ENCODE data around the gene GNAL. TPM values are rescaled to one million over a fixed set of nuclear protein-coding genes. Genes with fewer than 3 reads are reported as not detected.

Gene GNAL
- total RNA-seq, 1 experiment from 2014 or later: 8.6 TPM

DNA sequence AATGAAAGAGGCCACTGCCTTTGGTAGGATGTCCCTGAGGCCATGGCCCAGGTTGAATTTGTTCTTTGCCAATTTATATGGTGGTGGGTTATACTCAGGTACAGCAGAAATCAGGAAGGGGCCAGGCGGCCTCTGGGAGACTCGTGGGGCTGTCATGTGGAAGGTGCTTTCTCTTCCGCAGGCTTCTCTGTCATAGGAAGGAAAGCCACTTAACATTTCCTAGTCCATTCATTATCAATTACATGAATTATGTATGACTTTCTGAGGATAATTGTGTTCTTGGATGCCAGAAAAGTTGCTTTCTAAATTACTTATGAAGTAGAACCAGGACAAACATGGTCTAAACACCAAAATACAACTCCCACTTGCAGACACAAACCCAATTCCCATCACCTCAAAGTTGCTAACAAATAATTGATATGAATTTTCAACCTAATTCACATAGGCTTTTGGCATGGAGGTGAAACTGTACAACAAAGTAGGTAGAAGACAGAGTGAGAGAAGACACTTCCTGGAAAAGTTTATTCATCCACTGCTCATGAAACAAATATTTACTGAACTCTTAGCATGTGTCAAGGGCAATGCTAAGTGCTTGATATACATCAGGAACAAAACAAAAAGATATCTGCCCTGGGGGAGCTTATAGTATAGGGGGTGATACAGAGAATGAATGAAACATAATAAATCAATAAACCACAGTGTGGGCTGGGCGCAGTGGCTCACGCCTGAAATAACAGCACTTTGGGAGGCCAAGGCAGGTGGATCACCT, 111.7 kb downstream of the GNAL start:
- no peak for DNase-seq (ENCODE audit: extremely low read depth, low read depth)

DNA sequence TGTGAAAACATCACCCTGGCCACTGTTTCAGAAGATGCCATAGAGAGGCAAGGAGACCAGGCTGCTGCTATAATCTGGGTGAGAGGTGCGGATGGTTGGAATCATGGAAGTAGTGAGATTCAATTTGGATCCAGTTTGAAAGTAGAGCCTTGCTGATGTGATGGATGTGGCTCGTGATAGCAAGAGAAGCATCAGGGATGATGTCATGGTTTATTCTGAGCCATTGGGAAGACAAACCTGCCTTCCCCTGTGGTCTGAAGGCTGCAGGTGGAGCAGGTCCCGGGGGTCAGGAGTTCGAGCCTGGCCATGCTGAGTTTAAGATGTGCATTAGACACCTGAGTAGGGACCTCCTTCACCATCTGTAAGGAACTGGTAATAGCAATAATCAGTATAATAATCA, 112.5 kb downstream of the GNAL start:
- no peak for DNase-seq (ENCODE audit: extremely low read depth, low read depth)

DNA sequence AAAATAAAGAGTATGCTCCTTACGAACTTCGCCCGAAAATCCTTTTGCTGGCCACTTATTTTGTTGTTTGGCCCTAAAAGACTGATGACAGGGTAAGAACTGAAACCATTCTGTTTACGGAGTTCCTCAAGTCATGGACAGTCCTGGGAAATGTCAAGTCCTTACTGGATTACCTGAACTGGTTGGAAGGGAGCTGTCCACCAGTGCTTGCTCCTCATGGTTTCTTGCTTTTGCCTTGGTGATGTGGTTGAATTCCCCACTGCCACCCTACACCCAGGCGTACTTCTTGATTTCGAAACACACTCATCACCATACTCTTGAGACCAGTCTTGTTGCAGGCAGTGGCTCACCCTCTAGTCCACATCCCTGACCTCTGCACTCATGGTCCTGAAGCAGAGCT, 113.1 kb downstream of the GNAL start:
- DNase-seq (ENCODE audit: extremely low read depth, low read depth): no peak

DNA sequence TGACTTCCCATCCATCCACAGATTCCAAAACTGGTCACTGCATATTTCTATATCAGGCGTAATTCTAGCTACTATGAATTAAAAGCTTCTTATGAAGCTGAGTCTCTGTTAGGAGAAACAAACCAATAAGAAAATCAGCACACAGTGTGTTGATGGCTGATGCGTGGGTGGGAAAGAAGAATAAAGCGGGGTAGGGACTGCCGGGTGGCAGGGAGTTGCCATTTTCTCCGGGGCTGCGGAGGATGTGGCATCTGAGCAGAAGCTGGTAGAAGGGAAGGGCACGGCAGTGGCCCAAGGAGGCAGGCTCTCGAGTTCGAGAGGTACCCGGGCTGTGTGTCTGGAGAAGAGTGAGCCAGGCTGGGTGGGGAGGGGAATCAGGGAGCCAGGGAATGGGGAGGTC, 113.5 kb downstream of the GNAL start:
- DNase-seq (ENCODE audit: extremely low read depth, low read depth): no peak

DNA sequence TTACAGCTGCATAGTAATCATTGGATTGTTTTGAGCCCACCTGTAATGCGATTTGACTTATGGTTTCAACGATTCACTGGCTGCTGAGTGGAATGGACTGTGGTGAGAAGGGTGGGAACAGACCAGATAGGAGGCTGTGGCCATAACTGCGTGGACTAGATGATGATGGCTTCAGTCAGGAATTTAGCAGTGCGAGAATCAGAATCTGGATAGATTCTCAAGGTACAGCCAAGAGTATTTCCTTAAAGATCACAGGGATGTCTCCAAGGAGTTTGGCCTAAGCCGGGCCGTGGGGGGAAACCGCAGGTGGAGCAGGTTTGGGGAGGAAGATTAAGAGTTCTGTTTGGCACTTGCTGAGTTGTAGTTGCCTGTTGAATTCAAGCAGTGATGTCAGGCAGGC, 118.2 kb downstream of the GNAL start:
- DNase-seq (ENCODE audit: extremely low read depth, low read depth): no peak

DNA sequence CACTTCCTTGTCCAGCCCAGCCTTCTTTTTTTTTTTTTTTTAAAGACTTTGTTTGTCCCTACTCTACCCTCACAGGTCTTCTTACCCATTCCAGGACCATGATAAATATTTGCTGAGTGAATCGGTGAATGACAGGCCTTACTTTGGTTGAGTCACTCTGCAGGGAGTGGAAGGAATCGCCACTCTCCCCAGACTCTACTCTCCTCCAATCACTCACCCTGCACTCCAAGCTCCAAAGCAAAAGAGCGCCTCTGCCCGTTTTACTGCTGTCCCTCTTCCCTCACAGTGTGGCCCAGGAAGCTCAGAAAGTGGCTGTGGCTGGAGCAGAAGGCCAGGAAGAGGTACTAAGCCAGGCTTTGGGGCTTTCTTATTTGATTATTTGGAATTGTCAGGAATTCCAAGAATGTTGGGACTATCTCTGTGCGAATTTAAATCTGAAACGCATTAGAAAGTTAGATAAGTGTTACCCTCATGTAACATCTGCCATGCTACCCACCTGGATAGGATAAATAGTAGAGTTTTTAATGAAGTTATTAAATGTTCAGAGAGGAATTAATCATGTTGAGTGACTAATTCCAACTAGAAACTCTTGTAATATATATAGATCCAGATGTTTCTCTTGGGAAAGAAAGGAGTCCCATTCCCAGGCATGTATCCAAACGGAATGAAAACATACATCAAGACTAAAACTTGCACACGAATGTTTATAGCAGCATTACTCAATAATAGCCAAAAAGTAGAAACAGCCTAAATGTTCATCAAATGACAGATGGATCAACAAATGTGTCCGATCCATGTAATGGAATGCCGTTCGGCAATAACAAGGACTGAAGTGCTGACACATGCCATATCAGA, 119.2 kb downstream of the GNAL start:
- peak; percentile 36 for DNase-seq (ENCODE audit: extremely low read depth, low read depth)

DNA sequence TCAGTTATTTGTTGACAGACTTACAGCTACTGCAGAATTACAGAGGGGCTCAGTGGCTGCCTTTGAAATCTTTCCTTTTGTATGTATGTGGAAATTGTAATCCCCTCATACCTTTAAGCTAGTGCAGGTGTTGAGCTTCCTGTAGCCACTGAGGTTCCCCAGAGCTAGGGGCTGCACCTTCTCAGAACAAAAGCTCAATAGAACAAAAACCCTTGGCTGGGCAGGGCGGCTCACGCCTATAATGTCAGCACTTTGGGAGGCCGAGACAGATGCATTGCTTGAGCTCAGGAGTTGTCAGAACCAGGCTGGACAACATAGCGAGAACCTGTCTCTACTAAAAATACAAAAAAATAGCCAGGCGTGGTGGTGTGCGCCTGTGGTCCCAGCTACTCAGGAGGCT, 120.8 kb downstream of the GNAL start:
- no peak for DNase-seq (ENCODE audit: extremely low read depth, low read depth)

DNA sequence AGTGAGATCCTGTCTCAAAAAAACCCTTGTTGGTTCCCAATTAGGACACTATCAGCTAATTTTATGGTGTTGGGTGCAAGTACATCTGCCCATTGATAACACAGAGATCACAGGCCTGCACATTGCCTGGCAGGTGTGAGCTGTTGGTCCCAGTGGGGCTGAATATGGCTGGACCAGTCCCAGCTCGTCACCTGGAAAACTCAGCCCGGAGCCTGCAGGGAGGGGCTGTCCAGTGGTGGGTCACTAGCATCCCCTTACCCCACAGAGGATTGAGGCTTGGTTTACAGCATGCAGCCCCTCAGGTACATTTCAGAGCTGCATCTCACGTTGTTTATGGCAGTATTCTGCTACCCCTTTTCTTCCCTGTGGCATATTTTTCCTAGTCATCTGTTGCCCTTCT, 121.3 kb downstream of the GNAL start:
- DNase-seq (ENCODE audit: extremely low read depth, low read depth): no peak

DNA sequence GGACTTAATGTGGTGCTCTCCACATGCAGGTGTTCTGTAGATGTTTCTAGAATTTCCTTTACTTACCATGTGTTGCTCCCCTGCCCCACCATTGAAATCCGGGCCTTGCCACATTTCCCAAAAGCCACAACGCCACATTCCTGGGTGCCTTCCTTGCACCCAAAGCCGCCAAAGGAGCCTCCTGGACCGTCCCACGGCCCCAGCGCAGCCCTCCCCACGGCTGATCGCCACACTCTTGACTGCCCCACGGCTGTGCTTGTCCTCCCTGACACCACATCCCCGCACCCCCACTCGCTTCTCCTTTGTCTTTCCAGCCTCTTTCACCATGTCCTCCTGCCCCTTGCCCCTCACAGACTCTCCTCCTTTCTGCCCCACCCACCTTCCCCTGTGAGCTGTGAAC, 121.9 kb downstream of the GNAL start:
- DNase-seq (ENCODE audit: extremely low read depth, low read depth): no peak

DNA sequence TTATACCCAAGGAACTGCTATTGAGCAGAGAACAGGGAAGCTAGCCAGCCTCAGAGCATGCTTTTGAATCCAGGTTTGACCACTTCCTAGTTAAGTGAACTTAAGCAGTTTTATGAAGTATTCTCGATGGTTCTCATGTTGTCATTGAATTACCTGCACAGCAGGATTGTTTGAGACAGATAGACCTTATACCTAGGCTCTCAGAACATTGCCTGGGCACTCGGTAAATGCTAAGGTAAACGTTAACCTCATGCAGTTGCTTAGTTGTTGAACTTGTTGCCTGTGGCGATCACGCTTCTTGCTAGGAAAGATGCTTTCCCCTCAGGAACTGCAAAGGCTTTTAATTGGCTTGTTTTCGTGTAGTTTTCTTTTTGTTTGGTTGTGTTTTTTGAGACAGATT, 128.2 kb downstream of the GNAL start:
- DNase-seq (ENCODE audit: extremely low read depth, low read depth): no peak

DNA sequence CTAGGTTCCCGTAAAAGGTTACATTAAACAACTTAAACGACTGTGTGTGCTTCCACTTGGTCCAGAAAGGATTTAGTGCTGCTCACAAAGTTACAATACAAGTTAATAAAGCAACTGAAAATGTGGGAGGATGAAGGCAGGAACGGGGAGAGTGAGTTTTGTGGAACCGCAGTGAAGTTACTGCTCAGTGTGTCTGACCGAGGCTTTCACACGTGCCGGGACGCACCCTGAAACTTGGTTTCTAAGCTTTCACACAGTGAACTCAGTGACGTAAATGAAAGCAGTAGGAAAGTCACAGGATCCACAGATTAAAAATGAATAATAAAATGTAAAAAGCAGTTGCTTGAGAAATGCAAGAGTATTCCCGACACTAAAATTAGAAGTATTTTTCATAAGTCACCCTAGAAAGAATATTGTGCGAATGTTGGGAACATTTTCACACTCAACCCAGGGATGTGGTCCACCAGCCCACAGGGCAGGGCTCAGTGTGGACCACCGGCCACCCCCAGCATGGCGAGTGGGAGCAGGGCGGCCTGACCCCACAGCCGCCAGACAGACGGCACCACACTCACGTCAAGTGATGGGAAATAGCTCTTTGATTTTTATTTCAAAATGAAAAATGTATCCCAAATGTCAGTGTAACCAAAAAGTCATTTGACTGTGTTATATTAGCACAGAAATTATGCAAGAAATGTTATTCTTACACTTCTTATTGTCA, 129.6 kb downstream of the GNAL start:
- no peak for DNase-seq (ENCODE audit: extremely low read depth, low read depth)

DNA sequence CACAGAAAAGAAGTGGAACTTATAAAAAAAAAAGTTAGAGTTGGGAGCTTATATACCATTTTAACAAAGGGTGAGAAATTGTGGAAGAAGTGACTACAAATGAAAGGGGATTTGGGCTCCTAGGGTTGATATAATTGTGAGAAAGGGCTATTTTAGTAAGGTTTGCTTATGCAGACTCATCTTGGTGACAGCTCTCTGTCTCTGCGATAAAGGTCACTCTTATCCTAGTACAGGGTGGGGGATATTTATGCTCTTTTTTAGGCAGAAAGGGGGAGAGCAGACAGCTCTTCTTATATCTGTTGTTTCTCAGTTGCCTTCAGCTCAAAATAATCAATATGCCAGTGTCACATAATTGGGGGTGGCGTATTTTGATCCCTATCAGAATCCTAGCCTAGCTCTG, 130.9 kb downstream of the GNAL start:
- no peak for DNase-seq (ENCODE audit: extremely low read depth, low read depth)

DNA sequence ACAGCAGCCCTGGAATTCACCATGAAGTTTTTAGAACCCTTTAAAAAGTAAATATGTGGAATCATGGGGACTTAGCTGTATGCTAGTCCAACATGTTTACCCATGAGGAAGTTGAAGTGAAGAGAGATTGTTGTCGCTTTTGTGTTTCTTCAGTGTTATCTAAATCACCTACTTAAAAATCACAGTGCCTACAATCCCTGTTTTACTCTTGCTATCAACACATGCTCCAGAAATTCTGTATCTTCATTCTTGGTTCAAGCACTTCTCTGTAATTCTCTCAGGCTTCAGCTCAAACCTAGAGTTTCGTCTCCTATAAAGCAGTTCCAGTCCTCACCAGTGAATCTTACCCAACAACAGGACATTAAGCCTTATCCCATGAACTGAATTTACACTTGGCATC, 131.6 kb downstream of the GNAL start:
- no peak for DNase-seq (ENCODE audit: extremely low read depth, low read depth)

DNA sequence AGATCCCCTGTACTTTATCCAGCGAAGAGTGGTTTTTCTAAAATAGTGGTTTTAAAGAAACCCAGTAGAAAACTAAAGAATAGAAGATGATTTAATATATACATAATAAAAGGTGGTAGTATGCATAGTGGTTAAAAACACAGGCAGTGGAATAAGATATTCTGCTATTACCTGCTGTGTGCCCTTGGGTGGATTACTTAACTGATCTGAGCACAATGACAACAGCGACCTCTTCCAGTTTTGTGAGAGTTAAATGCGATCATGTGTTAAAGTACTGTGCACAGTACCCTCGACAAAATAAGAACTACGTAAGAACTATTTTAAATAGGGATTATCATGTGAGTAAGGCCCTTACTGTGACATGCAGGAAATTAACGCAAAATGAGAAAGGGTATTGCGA, 132.1 kb downstream of the GNAL start:
- no peak for DNase-seq (ENCODE audit: extremely low read depth, low read depth)

DNA sequence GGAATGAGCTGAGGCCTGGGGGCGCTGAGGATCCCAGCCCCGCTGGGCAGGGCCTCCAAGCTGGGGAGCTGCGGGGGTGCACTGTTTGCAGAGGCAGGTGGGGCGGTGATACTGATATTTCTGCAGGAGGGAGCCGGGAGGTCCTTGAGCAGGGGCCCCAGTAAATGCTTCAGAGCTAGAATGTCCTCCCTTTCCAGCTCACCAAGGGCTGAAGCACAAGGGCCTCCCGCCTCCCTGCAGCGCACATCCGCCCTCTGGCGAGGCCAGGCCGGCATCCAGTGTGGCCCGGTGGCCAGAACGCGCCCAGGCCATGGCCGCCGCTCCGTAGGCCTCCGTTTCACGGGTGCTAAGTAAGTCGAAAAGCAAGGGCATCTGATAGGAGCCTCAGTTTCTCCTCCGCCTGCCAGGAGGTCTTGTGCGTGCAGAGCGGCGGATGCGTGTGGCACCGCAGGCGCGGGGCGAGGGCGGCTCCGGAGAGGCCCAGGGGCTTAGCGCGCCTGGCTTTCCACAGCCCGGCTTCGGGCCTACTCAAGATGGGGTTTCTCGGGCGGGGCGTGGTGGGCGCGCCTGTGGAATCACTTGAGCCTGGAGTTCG, 132.7 kb downstream of the GNAL start:
- DNase-seq (ENCODE audit: extremely low read depth, low read depth): no peak

DNA sequence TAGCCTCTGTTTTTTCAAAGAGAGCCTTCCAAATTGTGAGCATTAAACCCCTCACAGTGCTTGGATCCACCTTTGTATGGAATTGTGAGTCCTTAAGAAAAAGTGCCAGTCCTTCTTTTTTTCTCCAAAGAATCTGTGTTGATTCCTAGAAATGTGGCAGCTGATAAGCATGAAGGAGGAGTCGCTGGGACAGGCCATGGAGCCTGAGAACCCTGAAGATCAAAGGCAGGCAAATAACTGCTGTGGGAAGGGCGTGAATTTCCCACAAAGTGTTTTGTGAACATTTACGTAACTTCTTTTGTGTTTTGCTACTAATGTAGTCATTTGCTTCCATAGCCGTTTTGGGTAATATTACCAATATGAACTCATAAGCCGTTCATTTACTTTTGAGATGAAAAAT, 134.5 kb downstream of the GNAL start:
- no peak for DNase-seq (ENCODE audit: extremely low read depth, low read depth)

DNA sequence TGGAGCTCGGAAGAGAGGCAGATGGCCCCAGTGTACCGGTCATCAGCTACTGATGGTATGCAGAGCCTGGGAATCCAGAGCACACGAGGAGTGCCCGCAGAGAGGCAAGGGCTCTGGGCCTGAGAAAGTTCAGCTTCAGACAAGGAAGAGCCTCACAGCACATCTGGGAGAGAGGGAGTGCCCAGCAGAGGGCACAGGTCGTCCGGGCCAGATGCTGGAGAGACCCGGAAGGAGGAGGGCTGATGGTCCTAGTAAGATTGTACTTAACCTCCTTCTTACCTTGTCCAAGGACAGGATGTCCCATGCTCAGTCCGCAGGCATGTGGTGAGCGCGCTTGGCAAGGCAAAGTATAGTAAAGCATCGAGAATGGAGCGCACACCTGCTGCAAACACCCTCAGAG, 137.8 kb downstream of the GNAL start:
- no peak for DNase-seq (ENCODE audit: extremely low read depth, low read depth)

DNA sequence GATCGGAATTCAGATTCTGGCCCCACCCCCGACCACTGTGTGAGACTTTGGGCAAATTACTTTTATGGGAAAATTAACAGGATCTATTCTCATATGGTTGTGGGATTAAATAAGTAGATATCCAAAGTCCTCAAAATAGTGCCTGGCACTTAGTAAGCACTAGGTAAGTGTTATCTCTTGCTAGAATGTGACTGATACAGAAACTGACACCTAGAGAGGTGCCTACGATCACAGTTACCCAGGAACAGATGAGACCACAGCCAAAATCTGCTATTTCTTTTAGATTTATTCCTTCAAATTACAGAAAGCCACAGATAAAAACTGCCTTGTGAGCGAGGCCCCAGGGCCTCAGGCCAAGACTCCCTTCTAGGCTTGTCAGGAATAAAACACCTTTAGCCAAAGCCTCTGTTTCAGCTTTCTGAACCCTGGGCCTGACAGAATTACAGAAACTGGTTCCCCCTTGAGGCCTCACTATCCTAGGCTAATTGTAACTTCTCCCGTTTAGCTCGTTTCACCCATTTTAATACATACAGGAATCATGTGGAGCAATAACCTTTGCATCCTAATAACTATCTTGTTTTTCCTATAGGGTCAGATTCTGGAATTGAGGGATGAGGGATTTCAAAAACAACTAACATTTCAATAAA, 139.8 kb downstream of the GNAL start:
- no peak for DNase-seq (ENCODE audit: extremely low read depth, low read depth)

DNA sequence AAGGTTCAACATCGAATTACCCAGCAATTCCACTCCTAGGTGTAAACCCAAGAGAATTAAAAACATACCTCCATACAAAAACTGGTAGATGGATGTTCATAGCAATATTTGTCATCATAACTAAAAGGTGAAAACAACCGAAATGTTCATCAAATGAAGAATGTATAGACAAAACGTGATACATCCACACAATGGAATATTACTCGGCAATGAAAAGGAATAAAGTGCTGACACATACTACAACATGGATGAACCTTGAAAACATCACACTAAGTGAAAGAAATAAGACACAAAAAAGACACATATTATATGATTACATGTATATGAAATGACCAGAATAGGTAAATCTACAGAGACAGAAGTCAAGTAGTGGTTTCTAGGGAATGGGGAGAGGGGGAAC, 141.5 kb downstream of the GNAL start:
- no peak for DNase-seq (ENCODE audit: extremely low read depth, low read depth)

DNA sequence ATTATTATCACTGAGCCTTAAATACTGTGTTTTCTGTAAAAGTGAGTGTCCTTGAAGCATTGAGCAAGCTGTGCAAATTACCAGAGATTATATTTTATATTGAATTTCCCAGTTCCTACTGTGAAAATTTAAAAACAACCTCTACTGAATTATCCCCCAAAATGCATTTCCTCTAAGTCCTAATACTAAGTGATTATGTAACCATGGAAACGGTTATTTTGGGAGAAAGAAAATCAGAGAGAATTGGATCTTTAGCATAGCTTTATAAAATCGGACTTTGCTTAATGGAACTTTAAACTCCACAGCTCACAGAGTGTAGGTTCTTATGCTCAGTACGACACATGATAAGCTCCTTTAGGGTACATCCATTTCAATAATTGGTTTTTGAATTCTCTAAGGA, 142.9 kb downstream of the GNAL start:
- DNase-seq (ENCODE audit: extremely low read depth, low read depth): no peak

DNA sequence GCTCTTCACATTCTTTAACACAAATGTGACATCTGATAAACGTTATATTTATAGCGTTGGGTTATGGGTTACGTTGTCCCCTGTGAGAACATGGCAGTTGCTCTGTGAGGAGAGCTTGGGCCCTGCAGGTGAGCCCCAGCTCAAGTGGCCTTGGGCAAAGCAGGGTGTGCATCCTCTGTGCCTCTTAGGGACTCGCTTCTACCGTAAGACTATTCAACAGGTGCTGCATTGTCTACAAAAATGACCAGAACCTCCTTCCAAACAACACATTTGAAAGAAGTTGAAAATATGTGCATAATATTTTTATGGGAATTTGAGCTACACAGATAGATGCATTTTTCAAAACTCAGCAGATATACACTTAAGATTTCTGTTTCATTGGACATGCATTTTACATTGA, 145.7 kb downstream of the GNAL start:
- DNase-seq (ENCODE audit: extremely low read depth, low read depth): no peak

All from NCI-H460 (cell line).